GM12865 (cell line): ENCODE measurements around the gene ACSL3.

ENCODE experiments used
- DNase-seq: peaks from one replicate; pipeline ENCODE4 v3.0.0; 2010; ENCODE audit warnings: low read depth
- H3K4me3 ChIP-seq: 2 replicates; pipeline ENCODE4 v1.5.1; 2011; ENCODE audit warnings: mild to moderate bottlenecking, low read depth, low read length, control low read depth
- TF ChIP-seq, protein P1 (sequence below): IDR thresholded peaks from 2 replicates; pipeline ENCODE4 v1.5.1; 2011; ENCODE audit warnings: low read length, control low read depth, low read depth, inconsistent platforms; ENCODE audit not compliant: insufficient read depth; ENCODE audit errors: missing control alignments

Gene ACSL3

DNA sequence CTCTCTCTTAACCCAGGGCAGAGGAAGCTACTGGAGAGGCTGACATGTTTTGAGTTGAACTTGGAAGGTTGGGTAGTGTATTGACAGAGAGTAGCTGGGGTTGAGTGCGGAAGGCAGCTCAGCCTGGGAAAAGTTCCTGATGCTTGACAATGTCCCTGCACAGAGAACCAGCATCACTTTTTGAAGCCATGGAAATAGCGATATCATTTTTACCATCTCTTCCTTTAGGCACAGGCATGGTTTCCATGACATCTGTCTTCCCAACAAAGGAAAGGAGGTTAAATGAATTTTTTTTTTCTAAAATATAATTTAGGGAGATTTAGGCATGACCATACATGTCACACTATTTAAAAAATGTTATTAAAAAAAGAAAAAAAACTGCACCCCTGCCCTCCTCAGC is 112.9 kb downstream of the ACSL3 start:
- H3K4me3 ChIP-seq = no peak overlapping the region
- TF ChIP-seq, protein P1, sequence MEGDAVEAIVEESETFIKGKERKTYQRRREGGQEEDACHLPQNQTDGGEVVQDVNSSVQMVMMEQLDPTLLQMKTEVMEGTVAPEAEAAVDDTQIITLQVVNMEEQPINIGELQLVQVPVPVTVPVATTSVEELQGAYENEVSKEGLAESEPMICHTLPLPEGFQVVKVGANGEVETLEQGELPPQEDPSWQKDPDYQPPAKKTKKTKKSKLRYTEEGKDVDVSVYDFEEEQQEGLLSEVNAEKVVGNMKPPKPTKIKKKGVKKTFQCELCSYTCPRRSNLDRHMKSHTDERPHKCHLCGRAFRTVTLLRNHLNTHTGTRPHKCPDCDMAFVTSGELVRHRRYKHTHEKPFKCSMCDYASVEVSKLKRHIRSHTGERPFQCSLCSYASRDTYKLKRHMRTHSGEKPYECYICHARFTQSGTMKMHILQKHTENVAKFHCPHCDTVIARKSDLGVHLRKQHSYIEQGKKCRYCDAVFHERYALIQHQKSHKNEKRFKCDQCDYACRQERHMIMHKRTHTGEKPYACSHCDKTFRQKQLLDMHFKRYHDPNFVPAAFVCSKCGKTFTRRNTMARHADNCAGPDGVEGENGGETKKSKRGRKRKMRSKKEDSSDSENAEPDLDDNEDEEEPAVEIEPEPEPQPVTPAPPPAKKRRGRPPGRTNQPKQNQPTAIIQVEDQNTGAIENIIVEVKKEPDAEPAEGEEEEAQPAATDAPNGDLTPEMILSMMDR = no peak
- no peak for DNase-seq

DNA sequence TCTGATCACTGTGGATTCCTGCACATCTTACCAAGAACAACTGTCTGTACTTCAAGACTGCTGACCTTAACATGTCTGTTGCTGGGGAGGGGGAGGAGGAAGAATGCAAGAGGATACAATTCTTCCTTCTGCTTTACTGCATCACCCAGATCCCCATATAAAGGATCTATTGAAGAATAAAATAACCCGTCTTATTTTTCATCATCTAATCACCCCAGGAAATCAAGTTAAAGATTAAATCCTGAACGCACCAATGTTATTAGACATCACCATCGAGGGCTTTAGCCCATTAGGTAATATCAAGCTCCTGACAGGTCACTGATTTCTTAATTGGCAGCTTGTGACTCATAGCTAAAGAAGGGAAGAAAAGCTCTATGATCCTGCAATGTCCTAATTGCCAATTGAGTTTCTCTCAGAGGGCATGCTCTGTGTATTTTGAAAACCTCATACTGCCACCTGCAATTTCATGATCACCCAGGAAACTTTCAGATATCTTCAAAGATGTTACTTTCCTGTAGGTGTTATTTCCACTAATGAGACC is 115.8 kb downstream of the ACSL3 start:
- no peak for DNase-seq
- no peak overlapping the region for H3K4me3 ChIP-seq
- TF ChIP-seq, protein P1 = no peak

GRCh38 chr2:222977121-222977520 is 116.3 kb downstream of the ACSL3 start:
- DNase-seq = no peak
- TF ChIP-seq, protein P1 = no peak
- H3K4me3 ChIP-seq = no peak overlapping the region

DNA sequence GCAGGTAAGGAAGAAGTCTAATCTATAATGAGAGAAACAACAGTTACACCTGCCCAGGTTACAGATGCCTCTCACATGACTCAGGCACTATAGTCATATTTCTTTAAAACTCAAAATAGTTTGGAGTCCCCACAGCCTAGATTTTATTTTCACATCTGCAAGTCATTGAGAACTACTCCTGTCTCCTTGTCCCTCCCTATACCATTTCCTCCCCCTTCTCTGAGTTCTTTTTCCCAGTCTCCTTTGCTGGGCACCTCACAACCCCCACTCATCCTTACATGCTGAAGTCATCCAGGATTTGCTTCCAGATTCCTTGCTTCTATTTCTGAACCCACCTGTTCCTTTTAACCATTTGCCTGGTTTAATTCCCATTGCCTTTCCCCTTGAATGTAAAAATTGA is 118.0 kb downstream of the ACSL3 start:
- H3K4me3 ChIP-seq = no peak overlapping the region
- DNase-seq = no peak
- TF ChIP-seq, protein P1 = no peak

DNA sequence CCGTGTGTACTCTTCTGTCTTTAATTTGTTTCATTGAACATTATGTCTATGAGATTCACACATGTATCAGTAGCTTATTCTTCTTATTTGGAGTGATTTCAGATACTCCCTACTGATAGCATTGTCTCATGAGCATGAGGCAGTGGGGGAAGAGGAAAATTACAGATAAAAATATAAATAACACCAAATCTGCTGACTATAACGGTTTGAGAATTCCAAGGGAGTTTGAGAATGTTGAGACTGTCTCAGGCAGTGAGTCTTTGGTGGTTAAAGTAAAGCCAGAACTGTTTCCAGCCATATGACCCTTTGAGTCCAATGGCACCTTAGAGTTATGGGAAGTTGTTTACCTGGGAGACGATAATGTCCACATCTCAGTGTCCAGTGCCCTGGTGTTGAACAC is 118.6 kb downstream of the ACSL3 start:
- TF ChIP-seq, protein P1 = no peak
- no peak overlapping the region for H3K4me3 ChIP-seq
- DNase-seq = no peak

DNA sequence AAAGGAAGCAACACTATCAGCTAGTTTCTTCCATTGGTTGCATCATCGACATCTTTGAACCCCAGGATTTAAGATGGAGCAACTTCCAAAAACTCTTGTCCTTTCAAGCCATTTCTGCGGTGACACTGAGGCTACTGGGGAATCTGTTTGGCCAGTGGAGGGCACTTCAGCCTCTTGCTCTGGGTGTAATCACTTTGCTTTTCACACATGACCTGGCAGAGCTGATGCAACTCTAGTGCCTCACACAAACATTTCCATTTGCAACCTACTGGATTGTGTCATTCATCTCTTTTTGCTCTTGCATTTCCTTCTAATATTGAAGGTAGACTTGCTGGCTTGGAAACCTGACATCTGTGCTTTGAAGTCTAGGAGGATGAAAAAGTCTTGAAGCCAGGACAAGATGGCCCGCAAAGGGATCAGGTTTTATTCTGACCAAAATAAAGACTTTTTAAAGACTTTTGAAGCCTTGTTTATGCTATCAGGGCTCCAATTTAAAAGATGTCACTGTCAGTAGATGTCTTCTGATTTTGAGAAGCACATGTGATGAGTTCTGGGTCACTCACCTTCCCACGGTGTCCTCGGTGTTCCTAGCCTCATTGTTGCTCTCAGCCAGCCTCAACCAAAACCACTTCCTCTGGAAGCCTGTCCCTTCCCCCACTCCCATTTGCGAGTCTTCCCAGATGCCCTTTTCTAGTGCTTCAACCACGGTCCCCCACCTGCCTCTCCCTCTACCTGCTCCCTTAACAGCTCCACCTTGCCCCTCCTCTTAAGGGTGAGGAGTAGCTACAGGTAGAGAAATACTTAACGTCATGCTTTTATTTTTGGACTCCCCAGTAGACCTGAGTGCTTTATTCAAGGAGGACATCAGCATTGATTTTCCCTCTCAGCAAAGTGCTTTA is 121.4 kb downstream of the ACSL3 start:
- H3K4me3 ChIP-seq = no peak overlapping the region
- TF ChIP-seq, protein P1 = peak; percentile 20
- DNase-seq = peak; percentile 61
